ENCODE results near the gene ESYT1.

ESYT1 gene

GRCh38 chr12:56128670-56129205 is 671 bp downstream of the ESYT1 start:
- peak; percentile 14 for DNase-seq

- DNase-seq, result peak; percentile 51
Measured at GRCh38 chr12:56129206-56129941, 1.3 kb downstream of the ESYT1 start.

GRCh38 chr12:56129942-56130495 is 2.0 kb downstream of the ESYT1 start:
- DNase-seq, result no peak

- DNase-seq, result no peak
Measured at GRCh38 chr12:56130876-56131275, 2.8 kb downstream of the ESYT1 start.

- DNase-seq, result no peak
Measured at GRCh38 chr12:56134897-56135296, 6.8 kb downstream of the ESYT1 start.

GRCh38 chr12:56137853-56138571 is 9.9 kb downstream of the ESYT1 start:
- DNase-seq, result no peak

GRCh38 chr12:56141946-56142784 is 14.1 kb downstream of the ESYT1 start:
- DNase-seq, result no peak

GRCh38 chr12:56143217-56143616 is 15.2 kb downstream of the ESYT1 start:
- no peak for DNase-seq

- DNase-seq, result no peak
Measured at GRCh38 chr12:56143870-56144269, 15.8 kb downstream of the ESYT1 start.

- DNase-seq, result no peak
Measured at GRCh38 chr12:56145217-56145616, 17.1 kb downstream of the ESYT1 start.

GRCh38 chr12:56146492-56147460 is 18.7 kb downstream of the ESYT1 start:
- peak; percentile 11 for DNase-seq

GRCh38 chr12:56150563-56150962 is 22.5 kb downstream of the ESYT1 start:
- peak; percentile 38 for DNase-seq

GRCh38 chr12:56151672-56152131 is 23.6 kb downstream of the ESYT1 start:
- peak; percentile 15 for DNase-seq

- DNase-seq, result peak; percentile 93
Measured at GRCh38 chr12:56152132-56152755, 24.2 kb downstream of the ESYT1 start, which contains the start of gene MYL6B. Gene MYL6B, plus strand, starts transcription at chr12:56152587. Its CDS starts 1,332 bp downstream, at chr12:56153919.

GRCh38 chr12:56152756-56153677 is 24.9 kb downstream of the ESYT1 start:
- DNase-seq, result no peak

GRCh38 chr12:56153678-56154065 is 25.6 kb downstream of the ESYT1 start:
- no peak for DNase-seq

GRCh38 chr12:56154246-56154771 is 26.2 kb downstream of the ESYT1 start:
- DNase-seq, result no peak

GRCh38 chr12:56154818-56155217 is 26.8 kb downstream of the ESYT1 start:
- no peak for DNase-seq

- DNase-seq, result no peak
Measured at GRCh38 chr12:56155256-56155845, 27.3 kb downstream of the ESYT1 start.

All from fibroblast of skin of back (primary cell).